Pons (tissue), 1 donor: ENCODE data around the gene STAT3.
"Not testable (repeated sequence)": the region's sequence is repeated elsewhere in the genome, so short reads cannot be mapped to it uniquely, and the experiment has no call there.

Source experiments
- DNase-seq: peaks from one replicate; pipeline ENCODE4 v3.0.0-alpha.2; 2016; ENCODE audit warnings: low spot score

Gene STAT3

GRCh38 chr17:42348104-42348503 is 40.1 kb downstream of the STAT3 start:
- DNase-seq: no peak

DNA sequence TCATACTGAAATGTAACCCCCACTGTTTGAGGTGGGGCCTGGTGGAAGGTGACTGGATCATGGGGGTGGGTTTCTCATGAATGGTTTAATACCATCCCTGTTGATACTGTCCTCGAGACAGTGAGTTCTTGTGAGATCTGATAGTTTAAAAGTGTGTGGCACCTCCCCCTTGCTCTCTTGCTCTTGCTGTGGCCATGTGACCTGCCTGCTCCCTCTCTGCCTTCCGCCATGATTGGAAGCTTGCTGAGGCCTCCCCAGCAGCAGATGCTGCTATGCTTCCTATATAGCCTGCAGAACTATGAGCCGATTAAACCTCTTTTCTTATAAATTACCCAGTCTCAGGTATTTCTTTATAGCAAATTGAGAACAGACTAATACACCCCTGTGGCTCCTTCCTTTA is 40.6 kb downstream of the STAT3 start:
- DNase-seq: no peak

- no peak for DNase-seq
These were observed 41.0 kb downstream of the STAT3 start for GRCh38 chr17:42347198-42347597.

GRCh38 chr17:42346481-42346880 is 41.8 kb downstream of the STAT3 start:
- peak; percentile 45 for DNase-seq

DNA sequence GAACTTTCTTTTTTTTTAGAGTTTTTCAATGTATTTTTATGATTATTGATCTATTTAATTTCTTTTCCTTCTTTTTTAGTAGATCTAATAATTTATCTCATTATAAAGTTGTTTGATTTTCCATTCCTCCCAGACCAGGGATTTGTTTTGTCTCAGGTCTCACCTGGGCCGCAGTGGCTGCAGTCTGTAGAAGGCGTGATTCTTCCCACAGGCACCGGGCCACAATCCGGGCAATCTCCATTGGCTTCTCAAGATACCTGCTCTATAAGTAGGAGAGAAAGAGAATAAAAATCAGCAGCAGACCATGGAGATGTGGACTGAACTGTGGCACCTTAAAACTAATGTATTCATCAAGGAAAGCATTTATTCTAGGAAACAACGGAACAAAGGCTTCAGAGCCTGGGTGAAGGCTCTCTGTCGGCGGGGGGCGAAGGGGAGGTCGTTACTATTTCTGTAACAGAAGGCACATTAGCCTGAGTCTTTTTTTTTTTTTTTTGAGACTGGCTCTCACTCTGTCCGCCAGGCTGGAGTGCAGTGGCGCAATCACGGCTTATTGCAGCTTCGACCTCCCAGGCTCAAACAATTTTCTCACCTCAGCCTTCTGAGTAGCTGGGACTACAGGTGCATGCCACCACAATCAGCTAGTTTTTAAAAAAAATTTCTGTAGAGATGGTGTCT is 42.7 kb downstream of the STAT3 start:
- DNase-seq: peak; percentile 71

DNA sequence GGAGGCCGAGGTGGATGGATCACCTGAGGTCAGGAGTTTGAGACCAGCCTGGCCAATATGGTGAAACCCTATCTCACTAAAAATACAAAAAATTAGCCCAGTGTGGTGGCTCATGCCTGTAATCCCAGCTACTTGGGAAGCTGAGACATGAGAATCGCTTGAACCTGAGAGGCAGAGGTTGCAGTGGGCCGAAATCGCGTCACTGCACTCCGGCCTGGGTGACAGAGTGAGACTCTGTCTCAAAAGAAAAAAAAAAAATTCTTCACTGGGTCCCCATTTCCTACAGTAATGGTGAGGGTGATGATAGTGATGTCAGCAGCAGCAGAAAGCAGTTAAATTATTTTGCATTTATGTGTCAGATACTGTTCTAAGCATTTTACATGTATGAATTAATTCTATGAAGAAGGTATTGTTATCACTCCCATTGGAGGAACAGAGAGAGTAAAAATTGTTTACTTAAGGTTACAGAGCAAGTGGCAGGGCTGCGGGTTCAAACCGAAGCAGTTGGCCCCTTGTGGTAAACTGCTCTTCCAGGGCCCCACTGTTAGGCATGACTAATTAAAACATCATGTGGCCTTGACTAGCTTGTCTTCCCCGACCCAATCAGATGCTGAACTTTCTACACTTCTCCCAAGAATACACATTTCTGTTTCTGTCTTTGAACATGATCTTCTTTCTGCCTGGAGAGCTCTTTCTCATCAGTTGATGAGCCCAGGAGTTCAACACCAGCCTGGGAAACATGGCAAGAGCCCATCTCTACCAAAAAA is 45.8 kb downstream of the STAT3 start:
- DNase-seq: no peak

DNA sequence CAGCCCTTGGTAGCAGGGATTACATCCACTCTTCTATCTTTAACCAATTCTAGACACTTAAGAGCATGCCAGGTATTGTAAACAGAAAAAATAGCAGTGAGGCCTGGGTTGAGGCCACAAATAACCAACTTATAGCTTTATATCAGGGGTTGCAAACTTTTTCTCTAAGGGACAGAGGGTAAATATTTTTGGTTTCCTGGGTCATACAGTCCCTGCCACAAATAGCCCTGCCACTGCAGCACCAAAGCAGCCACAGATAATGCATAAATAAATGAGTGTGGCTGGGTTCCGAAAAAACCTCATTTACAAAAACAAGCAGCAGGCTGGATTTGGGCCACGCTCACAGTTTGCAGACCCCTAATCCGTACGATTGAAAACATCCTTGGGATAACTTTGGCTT is 46.7 kb downstream of the STAT3 start:
- DNase-seq: no peak

DNA sequence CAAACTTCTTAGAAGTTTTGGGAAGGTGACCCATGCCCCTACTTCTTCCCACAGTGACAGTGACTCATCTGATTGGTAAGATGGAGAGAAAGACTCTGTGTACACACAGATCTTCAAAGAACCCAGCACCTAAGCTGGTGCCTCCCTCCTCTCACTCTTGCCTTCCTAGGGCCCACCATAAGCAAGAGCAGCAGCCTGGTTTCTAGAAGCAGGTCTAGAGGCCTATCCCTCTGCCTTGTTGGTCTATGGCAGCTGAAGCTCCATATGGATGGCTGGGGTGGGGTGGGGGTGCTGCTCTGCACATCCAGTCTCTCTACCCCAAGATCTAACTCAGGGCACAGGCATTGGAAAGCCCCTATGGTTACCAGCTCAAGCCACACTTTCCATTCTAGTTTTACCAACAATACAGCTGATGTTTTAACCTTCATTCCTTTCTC is 47.5 kb downstream of the STAT3 start:
- no peak for DNase-seq

GRCh38 chr17:42339221-42339620 is 49.0 kb downstream of the STAT3 start:
- DNase-seq: no peak

GRCh38 chr17:42338427-42338985 is 49.7 kb downstream of the STAT3 start:
- DNase-seq: no peak

GRCh38 chr17:42337442-42337841 is 50.8 kb downstream of the STAT3 start:
- no peak for DNase-seq

DNA sequence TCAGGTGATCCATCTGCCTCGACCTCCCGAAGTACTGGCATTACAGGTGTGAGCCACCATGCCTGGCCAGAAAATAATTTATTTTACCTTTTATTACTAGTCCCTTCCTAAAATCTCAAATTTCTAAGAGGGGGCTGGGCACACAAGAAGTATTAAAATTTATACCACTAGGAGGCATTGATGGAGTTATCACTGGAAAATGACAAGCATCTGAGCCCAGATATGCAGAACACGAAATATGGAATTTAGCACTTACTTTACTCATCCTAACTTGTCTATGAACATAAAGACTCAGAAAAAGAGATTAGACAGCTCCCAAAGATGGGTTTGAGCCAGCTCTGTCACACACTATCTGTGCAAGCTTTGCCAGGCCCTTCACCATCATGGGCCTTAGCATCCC is 53.6 kb downstream of the STAT3 start:
- no peak for DNase-seq

DNA sequence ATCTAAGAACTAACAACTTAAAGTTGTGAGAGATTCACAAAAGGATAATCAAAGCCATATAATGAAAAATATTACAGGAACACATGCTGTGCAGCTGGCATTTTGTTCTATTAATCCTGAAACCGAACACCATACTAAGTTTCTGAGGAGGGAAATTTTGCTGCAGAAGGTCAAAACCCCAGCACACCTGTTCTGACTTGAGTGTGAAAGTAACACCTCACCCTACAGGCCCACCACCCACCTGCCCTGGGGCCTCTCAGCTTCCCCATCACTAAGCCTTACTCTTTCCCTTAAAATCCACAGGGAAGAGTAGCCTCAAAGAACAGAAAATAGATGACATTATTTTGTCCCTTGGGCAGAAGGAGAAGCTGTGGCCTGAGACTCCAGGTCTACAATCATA is 55.2 kb downstream of the STAT3 start:
- no peak for DNase-seq

DNA sequence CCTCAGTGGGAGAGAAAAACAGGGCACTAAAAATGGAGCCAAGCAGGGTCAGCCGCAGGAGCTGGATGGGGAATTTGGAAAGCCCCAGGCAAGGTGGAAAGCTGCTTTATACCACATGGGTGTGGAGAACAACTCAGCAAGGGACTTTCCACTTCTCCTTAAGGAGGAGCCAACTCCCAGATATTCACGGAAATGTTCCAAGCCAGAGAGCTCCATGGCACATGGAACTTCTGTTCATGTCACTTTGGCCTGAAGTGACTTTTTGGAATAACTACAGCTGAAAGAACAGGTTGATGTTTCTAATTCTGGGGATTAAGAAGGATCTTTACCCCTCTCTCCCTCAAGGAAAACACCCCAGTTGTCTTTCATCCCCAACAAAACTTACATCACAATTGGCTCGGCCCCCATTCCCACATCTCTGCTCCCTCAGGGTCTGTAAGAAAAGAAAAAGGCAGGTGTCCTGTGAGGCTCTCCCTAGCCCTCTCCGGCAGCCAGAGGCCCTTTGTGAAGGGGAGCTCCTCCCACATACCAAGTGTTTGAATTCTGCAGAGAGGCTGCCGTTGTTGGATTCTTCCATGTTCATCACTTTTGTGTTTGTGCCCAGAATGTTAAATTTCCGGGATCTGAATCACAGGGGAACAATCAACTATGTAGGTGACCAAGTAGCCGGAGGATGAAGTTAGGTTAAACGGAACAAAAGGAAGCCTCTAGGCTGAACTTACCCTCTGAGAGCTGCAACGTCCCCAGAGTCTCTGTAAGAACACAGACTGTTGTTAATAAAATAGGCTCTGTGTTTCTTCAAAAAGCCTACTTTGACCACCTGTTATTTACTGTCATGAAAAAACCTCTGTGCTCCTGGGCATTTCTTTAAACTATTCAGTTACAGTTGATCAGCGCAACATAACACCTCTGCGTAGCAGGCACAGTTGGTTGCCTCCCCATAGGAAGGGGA is 58.9 kb downstream of the STAT3 start:
- peak; percentile 67 for DNase-seq

DNA sequence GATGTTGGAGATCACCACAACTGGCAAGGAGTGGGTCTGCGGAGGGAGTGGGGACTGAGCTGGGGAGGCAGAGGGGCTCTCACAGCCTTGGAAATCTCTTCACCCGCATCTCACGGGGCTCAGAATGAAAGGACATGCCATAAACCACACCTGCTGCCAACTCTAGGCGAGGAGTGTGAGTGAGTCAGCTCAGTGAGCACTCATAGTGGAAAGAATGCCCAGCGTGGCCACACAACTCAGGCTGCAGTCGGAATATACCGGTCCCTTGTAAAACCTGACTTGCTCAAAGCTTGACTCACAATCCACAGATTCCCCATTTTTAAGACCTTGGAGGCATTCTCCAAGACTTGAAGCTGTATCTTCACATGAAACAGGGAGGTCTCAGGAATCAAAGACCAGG is 63.2 kb downstream of the STAT3 start:
- no peak for DNase-seq

DNA sequence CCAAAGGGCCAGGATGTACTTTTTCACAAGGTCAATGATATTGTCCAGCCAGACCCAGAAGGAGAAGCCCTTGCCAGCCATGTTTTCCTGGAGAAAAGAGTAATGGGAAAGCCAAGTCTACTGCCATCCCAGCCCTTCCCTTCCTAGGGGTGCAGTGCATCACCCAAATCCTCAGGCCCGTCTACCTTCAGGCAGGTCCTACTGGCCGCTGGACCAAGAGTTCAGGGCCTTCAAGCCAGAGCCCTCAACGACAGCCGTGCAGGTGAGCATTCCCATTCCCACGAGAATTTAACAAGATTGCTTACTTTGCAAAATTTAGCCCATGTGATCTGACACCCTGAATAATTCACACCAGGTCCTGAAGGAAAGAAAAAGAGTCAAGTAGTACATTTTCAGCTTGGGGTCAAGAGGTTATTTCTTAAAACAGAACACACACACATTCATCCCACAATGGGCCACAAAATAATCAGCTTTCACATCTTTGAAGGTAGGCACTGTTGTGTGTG is 64.9 kb downstream of the STAT3 start:
- DNase-seq: no peak

DNA sequence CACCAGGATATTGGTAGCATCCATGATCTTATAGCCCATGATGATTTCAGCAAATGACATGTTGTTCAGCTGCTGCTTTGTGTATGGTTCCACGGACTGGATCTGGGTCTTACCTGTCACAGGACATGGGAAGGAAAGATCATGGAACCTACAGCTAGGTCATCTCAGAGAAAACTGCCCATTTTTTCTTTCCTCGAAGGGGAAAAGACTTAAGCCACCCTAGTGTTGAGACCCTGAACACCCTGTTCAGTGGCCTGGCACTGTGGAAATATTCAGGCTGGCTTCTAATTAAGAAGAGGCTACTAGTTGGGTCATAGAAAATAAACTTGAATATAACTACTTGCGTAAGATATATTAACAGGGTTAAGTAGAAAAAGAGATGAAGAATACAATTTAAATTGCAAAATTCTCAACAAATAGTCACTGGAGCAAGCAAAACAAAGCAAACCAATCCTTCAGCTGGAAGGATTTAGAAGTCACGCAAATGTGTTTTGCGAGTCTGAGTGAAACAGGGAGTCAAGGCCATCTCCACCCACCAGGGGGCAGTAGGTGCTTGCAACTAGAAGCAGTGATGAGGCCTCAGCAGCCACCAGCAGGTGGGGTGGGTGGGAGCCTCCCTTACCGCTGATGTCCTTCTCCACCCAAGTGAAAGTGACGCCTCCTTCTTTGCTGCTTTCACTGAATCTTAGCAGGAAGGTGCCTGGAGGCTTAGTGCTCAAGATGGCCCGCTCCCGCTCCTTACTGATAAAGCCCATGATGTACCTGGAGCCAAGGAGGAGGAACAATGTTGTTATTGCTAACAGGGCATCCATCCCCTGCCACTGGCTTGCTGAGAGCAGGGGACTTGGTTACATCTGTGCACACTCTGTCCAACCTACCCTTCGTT is 65.6 kb downstream of the STAT3 start:
- DNase-seq: peak; percentile 93

GRCh38 chr17:42321555-42321954 is 66.7 kb downstream of the STAT3 start:
- no peak for DNase-seq

- DNase-seq: not testable (repeated sequence)
These were observed 70.3 kb downstream of the STAT3 start for GRCh38 chr17:42317967-42318366.

DNA sequence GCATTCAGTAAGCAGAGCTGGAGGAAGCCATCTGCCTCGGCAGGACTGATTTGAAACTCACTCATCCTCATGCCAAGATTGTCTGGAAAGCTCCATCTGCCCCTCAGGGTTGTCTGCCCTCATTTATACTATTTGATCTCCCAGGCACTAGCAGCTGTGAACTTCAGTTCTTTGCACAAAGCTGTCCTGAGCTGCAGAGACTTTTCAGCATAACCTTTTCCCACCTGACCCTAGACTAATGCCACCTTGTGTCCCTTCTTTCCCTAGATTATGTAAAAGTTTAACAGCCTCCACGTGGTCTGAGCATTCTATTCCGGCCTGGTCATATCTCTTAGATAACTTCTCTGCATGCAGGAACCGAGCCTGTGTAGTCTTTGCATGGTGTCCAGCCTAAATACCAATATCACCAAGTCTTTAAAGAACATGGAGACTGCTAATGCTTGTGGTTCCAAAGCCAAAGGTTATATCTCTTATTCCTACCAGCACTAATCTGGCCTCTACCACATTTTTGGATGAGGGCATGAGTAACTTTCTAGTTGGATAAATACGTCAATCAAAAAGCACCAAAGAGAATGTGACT is 70.9 kb downstream of the STAT3 start:
- DNase-seq: no peak

GRCh38 chr17:42316755-42317154 is 71.5 kb downstream of the STAT3 start:
- no peak for DNase-seq
